Heart left ventricle (tissue), 16 donors: ENCODE results near the gene CHAF1A. TPM values are rescaled to one million over a fixed set of nuclear protein-coding genes. Genes with fewer than 3 reads are reported as not detected.

ENCODE experiments used
- ATAC-seq, 4 donors: fragments of 200-7000 bp; cut with Tn5 transposase; one replicate each; pipeline ENCODE4 v1.9.1; 2020 to 2022; ENCODE audit warnings: moderate library complexity in 4 of 4, mild to moderate bottlenecking in 3 of 4, moderate number of reproducible peaks in 1 of 4
- DNase-seq, 5 donors: peaks; one replicate each; pipeline ENCODE4 v3.0.0-alpha.2; 2020
- H3K27ac ChIP-seq, 12 donors: fragments of 200-600 bp; sonication (generic) in 4 of 12; one replicate each; pipeline versions ENCODE4 v1.5.0 to v1.8.0; 2016 to 2022; ENCODE audit warnings: mild to moderate bottlenecking in 2 of 12
- H3K27me3 ChIP-seq, 9 donors: fragments of 200-600 bp; sonication (generic) in 2 of 9; one replicate each; pipeline versions ENCODE4 v1.5.1 to v1.8.0; 2016 to 2022; ENCODE audit warnings: mild to moderate bottlenecking in 3 of 9
- H3K36me3 ChIP-seq, 9 donors: fragments of 200-600 bp; sonication (generic) in 2 of 9; one replicate each; pipeline versions ENCODE4 v1.5.0 to v1.8.0; 2018 to 2022; ENCODE audit warnings: mild to moderate bottlenecking in 2 of 9
- H3K4me1 ChIP-seq, 12 donors: fragments of 200-600 bp; sonication (generic) in 4 of 12; one replicate each; pipeline versions ENCODE4 v1.5.0 to v1.8.0; 2016 to 2022; ENCODE audit warnings: mild to moderate bottlenecking in 3 of 12
- H3K4me3 ChIP-seq, 12 donors: fragments of 200-600 bp; sonication (generic) in 4 of 12; one replicate each; pipeline versions ENCODE4 v1.5.0 to v1.8.0; 2017 to 2022; ENCODE audit warnings: mild to moderate bottlenecking in 9 of 12, moderate library complexity in 4 of 12
- H3K9me3 ChIP-seq, 12 donors: fragments of 200-600 bp; sonication (generic) in 4 of 12; one replicate each; pipeline versions ENCODE4 v1.5.0 to v1.8.0; 2016 to 2022; ENCODE audit warnings: mild to moderate bottlenecking in 1 of 12
- CTCF ChIP-seq, 12 donors: fragments of 200-600 bp; sonication (generic) in 4 of 12; IDR thresholded peaks; one replicate each; pipeline versions ENCODE4 v1.5.0 to v1.8.0; 2018 to 2022; ENCODE audit warnings: antibody characterized with exemption in 12 of 12, mild to moderate bottlenecking in 5 of 12
- POLR2A ChIP-seq, 2 donors: fragments of 450-650 bp; IDR thresholded peaks; one replicate each; pipeline ENCODE4 v1.6.1; 2017; ENCODE audit warnings: antibody characterized with exemption in 2 of 2, mild to moderate bottlenecking in 2 of 2, moderate library complexity in 2 of 2
- WGBS, 4 donors: extraction: QIAGEN DNeasy Blood & Tissue Kit in 2 of 4; methylation state at CpG; one replicate each; pipeline versions ENCODE4 v1.1.5 to v1.1.7; 2013 to 2018; 5-methylcytosine and 5-hydroxymethylcytosine counted together
- intact Hi-C, 10 donors: fragments of 100-400 bp; cut with DNase I; formaldehyde crosslinking; loops; one replicate each; pipeline versions ENCODE4 v1.11.1 to v1.14.2; 2022
- polyA plus RNA-seq, 2 donors: library from polyadenylated mRNA; stranded (reverse); fragments of 200-250 nt; gene quantifications; one replicate each; pipeline ENCODE4 v1.2.3, GENCODE V29; 2013
- total RNA-seq, 9 donors: library from RNA; depleted of rRNA in 2 of 9; stranded (reverse); fragments of >200 nt in 2 of 9; fragmentation: NEBNext Ultra II Directional in 3 of 9; extraction: Animal tissue kit (Norgen Biotek cat#: 25700) in 3 of 9; gene quantifications; one replicate each; pipeline versions ENCODE4 v1.1.0 to v1.2.4, GENCODE V29; 2016 to 2023
- donor health status: ischemic (EF 13 %, LVEDD 7.1; RV severe dilation, severe dysfunction).
- donor health status: healthy with polysubstance abuse.
- donor health status: DM: no; HTN: yes; CAD: no.
- donor health status: DM: no; HTN: no; CAD: no.
- donor health status: ischemic (EF 25% LVEDD 6.9; RV normal size, moderate dysfunction).
- donor health status: ischemic (EF 25% LVEDD 5.7; RV mildly dilated, moderate dysfunction).
- donor health status: healthy.
- donor health status: DM: yes; HTN: yes; CAD: no.
- donor health status: ischemic (EF 35%, LVEDD 5.7; RV mildly dilated, moderate dysfunction).
- donor health status: nonischemic (EF 11% LVEDD 7.7; RV severe dilation, severe dysfunction).
- donor health status: DM: yes; HTN: yes; CAD: no.
- donor health status: PGD.
- donor health status: ischemic (EF 29% LVEDD 5.4; RV normal size, mild dysfunction).
- donor health status: nonischemic (EF 23%, LVEDD 6.1; RV moderate dilation, normal function).

The CHAF1A gene
- total and polyA plus RNA-seq, 11 donors, result 2.9 to 10.7 (median 5.5) TPM

GRCh38 chr19:4415352-4415751 lies 12.9 kb downstream of the CHAF1A start:
- Histone ChIP-seq H3K4me3 (no peak overlapping the region), H3K9me3 (no peaks in the 10 kb centered on the region), H3K27ac (no peak overlapping the region), H3K4me1 (peaks cover 0 to 10% (median 2%) of the 10 kb centered on the region in 12 donors), H3K36me3 (peaks cover 0 to 27% (median 2%) of the 10 kb centered on the region in 9 donors), H3K27me3 (no peaks in the 10 kb centered on the region)
- ATAC-seq (no peak), DNase-seq (peak in 1 of 5 donors; percentile 12)
- intact Hi-C loops, result no loop called here
- TF ChIP-seq POLR2A (IDR thresholded peaks at IDR 0.05) (no peak), CTCF (IDR thresholded peaks at IDR 0.05) (no peak)
- WGBS, 4 donors, result 47 to 61% (median 54%) methylated on average over 10 of the region's 10 CpGs

- Histone ChIP-seq H3K36me3 (peaks cover 0 to 19% (median 0%) of the 10 kb centered on the region in 9 donors), H3K27me3 (no peaks in the 10 kb centered on the region), H3K9me3 (no peaks in the 10 kb centered on the region), H3K27ac (no peak overlapping the region), H3K4me1 (peaks cover 0 to 10% (median 2%) of the 10 kb centered on the region in 12 donors), H3K4me3 (no peak overlapping the region)
- 86 to 96% (median 92%) methylated on average over 9 of the region's 9 CpGs for WGBS, 4 donors
- DNase-seq (peak in 1 of 5 donors; percentile 19), ATAC-seq (no peak)
- intact Hi-C loops, result no loop called here
- TF ChIP-seq POLR2A (IDR thresholded peaks at IDR 0.05), result no peak
- TF ChIP-seq CTCF (IDR thresholded peaks at IDR 0.05), result no peak
Observed at GRCh38 chr19:4416268-4416667, 13.8 kb downstream of the CHAF1A start.

DNA sequence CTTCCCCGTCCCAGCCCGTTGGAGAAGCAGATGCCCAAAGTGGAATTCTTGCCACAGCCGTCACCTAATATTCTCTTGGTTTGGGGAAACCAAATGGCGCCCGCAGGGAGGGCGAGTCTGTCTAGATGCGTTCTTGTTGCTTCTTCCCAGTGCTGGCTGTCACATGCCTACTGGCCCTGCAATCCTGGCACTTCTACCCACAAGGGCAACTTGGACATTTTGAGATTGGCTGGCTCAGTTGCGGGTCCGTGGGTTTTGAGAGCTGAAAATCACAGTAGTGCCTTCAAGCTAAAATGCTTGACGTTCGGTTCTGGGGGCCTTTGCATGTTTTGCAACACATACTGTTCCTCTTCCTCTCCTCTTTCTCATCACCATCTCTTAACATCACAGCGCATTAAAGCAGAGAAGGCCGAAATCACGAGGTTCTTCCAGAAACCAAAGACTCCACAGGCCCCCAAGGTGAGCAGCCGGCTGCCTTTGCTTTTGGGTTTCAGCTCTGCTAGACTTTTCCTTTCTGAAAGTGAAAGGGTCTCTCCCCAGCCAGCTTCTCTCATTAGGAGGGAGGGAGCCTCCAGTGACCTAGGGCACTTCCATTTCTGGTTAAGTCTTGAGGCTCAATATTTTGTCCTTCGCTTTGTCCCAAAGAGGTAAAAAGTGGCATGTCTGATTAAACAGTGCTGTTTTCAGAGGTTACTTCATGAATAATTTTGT lies 21.1 kb downstream of the CHAF1A start:
- Histone ChIP-seq H3K27me3 (no peaks in the 10 kb centered on the region), H3K27ac (no peak overlapping the region), H3K4me3 (no peak overlapping the region), H3K4me1 (peaks cover 0 to 4% (median 0%) of the 10 kb centered on the region in 12 donors), H3K36me3 (peaks cover 0 to 19% (median 14%) of the 10 kb centered on the region in 9 donors), H3K9me3 (no peaks in the 10 kb centered on the region)
- intact Hi-C loops, result no loop called here
- ATAC-seq (no peak), DNase-seq (no peak)
- TF ChIP-seq CTCF (IDR thresholded peaks at IDR 0.05) (no peak), POLR2A (IDR thresholded peaks at IDR 0.05) (no peak)
- 90 to 95% (median 94%) methylated on average over 16 of the region's 16 CpGs for WGBS, 4 donors

- H3K27ac ChIP-seq, result no peak overlapping the region
- ATAC-seq (no peak), DNase-seq (no peak)
- H3K4me3 ChIP-seq, result no peak overlapping the region
- H3K4me1 ChIP-seq, result peaks cover 0 to 3% (median 0%) of the 10 kb centered on the region in 12 donors
- no peaks in the 10 kb centered on the region for H3K9me3 ChIP-seq
- intact Hi-C loops, result no loop called here
- peaks cover 0 to 28% (median 21%) of the 10 kb centered on the region in 9 donors for H3K36me3 ChIP-seq
- TF ChIP-seq POLR2A (IDR thresholded peaks at IDR 0.05) (no peak), CTCF (IDR thresholded peaks at IDR 0.05) (no peak)
- WGBS, 4 donors, result 90 to 94% (median 92%) methylated on average over 6 of the region's 6 CpGs
- H3K27me3 ChIP-seq, result no peaks in the 10 kb centered on the region
Observed at GRCh38 chr19:4425537-4425936, 23.1 kb downstream of the CHAF1A start.
